Gastrocnemius medialis (tissue), 4 donors: ENCODE data around the gene ST6GALNAC3. TPM values are rescaled to one million over a fixed set of nuclear protein-coding genes. Genes with fewer than 3 reads are reported as not detected.

Experiments
- ATAC-seq, 2 donors: fragments of 150-250 bp; one replicate each; pipeline ENCODE4 v1.9.1; 2016
- DNase-seq, 2 donors: peaks; one replicate each; pipeline ENCODE4 v3.0.0-alpha.2; 2019
- H3K27ac ChIP-seq, 4 donors: fragments of 200-600 bp; sonication (generic); 1 replicate in 1 of 4; 2 replicates in 3 of 4; pipeline ENCODE4 v1.5.1; 2016 to 2018; ENCODE audit warnings: mild to moderate bottlenecking in 2 of 4, moderate library complexity in 1 of 4
- H3K27me3 ChIP-seq, 3 donors: fragments of 200-600 bp; sonication (generic) in 2 of 3; 1 replicate in 1 of 3; 2 replicates in 2 of 3; pipeline versions ENCODE4 v1.5.1 to v1.6.0; 2016 to 2019; ENCODE audit warnings: mild to moderate bottlenecking in 1 of 3, moderate library complexity in 1 of 3
- H3K36me3 ChIP-seq, 2 donors: fragments of 200-600 bp; sonication (generic) in 1 of 2; one replicate each; pipeline ENCODE4 v1.5.1; 2017 to 2018
- H3K4me1 ChIP-seq, 2 donors: fragments of 200-600 bp; sonication (generic) in 1 of 2; one replicate each; pipeline ENCODE4 v1.5.1; 2016 to 2017; ENCODE audit warnings: mild to moderate bottlenecking in 2 of 2
- H3K4me3 ChIP-seq, 4 donors: fragments of 200-600 bp; sonication (generic) in 3 of 4; 1 replicate in 1 of 4; 2 replicates in 3 of 4; pipeline ENCODE4 v1.5.1; 2016 to 2019; ENCODE audit warnings: mild to moderate bottlenecking in 2 of 4
- H3K9me3 ChIP-seq, 3 donors: fragments of 200-600 bp; sonication (generic) in 2 of 3; 1 replicate in 1 of 3; 2 replicates in 2 of 3; pipeline ENCODE4 v1.5.1; 2016 to 2019
- POLR2A ChIP-seq, 2 donors: fragments of 450-650 bp; IDR thresholded peaks; one replicate each; pipeline ENCODE4 v1.6.1; 2017; ENCODE audit warnings: antibody characterized with exemption in 2 of 2, mild to moderate bottlenecking in 2 of 2, moderate library complexity in 2 of 2
- in situ Hi-C, 4 donors: fragments of 200-750 bp; cut with MboI; loops; one replicate each; pipeline versions ENCODE4 v1.15.0 to v1.8.0; 2017; ENCODE audit warnings: low sequenced_read_pairs in 4 of 4
- intact Hi-C: fragments of 100-400 bp; cut with DNase I; formaldehyde crosslinking; loops from one replicate; pipeline ENCODE4 v1.15.1; 2023; ENCODE audit warnings: low total_unique reads
- total RNA-seq, 4 donors: library from RNA; depleted of rRNA; stranded (reverse); fragments of >200 nt; gene quantifications; one replicate each; pipeline versions ENCODE4 v1.1.0 to v1.2.3, GENCODE V29; 2016
- TF ChIP-seq, protein P1 (sequence below), 5 experiments: fragments of 450-650 bp in 3 of 5; fragments of 200-600 bp in 2 of 5; sonication (generic) in 2 of 5; IDR thresholded peaks in 4 of 5; conservative IDR thresholded peaks in 1 of 5; 1 replicate in 4 of 5; 2 replicates in 1 of 5; pipeline ENCODE4 v1.5.1; 2016 to 2019; ENCODE audit warnings: antibody characterized with exemption in 5 of 5, mild to moderate bottlenecking in 3 of 5, moderate library complexity in 3 of 5

ST6GALNAC3 gene
- total RNA-seq, 4 donors from 2014 or later, result 1.7 to 3.9 (median 2.8) TPM

DNA sequence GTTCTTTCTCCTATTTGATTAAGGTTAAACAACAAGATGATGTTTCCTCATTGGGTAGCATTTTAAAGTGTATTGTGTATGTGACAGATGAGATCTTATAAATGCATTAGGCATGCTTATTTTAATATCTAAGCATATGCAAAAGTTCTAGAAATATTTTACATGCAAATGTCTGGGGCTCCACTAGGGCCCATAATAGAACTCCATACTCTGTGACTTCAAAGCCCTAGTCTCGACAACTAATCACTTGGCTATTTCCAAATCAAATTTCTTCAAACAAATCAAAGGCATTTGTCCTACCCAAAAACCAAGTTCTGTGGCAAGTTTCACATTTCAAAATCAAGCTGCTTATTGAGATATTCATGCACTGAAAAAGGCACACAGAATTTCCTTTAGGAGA is 407.1 kb downstream of the ST6GALNAC3 start:
- Histone ChIP-seq H3K27ac (no peak overlapping the region), H3K4me1 (no peaks in the 10 kb centered on the region), H3K4me3 (no peak overlapping the region), H3K27me3 (no peaks in the 10 kb centered on the region), H3K36me3 (no peaks in the 10 kb centered on the region), H3K9me3 (no peaks in the 10 kb centered on the region)
- intact Hi-C loops (no loop called here), in situ Hi-C loops (no loop called here)
- TF ChIP-seq, protein P1, sequence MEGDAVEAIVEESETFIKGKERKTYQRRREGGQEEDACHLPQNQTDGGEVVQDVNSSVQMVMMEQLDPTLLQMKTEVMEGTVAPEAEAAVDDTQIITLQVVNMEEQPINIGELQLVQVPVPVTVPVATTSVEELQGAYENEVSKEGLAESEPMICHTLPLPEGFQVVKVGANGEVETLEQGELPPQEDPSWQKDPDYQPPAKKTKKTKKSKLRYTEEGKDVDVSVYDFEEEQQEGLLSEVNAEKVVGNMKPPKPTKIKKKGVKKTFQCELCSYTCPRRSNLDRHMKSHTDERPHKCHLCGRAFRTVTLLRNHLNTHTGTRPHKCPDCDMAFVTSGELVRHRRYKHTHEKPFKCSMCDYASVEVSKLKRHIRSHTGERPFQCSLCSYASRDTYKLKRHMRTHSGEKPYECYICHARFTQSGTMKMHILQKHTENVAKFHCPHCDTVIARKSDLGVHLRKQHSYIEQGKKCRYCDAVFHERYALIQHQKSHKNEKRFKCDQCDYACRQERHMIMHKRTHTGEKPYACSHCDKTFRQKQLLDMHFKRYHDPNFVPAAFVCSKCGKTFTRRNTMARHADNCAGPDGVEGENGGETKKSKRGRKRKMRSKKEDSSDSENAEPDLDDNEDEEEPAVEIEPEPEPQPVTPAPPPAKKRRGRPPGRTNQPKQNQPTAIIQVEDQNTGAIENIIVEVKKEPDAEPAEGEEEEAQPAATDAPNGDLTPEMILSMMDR (IDR thresholded peaks at IDR 0.05 in 4 of 5, conservative IDR thresholded peaks at IDR 0.05 in 1 of 5), result no peak
- TF ChIP-seq POLR2A (IDR thresholded peaks at IDR 0.05), result no peak
- DNase-seq (no peak), ATAC-seq (no peak)

DNA sequence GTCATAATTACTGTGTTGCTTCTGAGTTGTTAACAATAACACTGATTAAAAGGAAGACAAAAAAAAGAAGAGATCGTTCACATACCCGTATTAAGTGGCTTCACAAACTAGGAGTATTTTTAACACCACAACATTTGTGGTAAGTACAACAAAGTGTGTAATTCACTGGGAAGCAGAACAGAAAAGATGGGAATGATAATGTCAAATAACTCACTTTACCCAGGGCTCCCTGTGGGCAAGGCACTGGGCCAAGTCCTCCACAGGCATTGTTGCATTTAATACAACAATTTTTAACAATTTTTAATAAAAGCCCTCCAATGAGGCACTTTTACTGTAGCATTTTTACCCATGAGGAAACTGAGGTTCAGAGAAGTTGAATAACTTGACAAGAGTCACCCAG is 407.7 kb downstream of the ST6GALNAC3 start:
- Histone ChIP-seq H3K27ac (no peak overlapping the region), H3K27me3 (no peaks in the 10 kb centered on the region), H3K4me3 (no peak overlapping the region), H3K36me3 (no peaks in the 10 kb centered on the region), H3K9me3 (no peaks in the 10 kb centered on the region), H3K4me1 (no peaks in the 10 kb centered on the region)
- DNase-seq (no peak), ATAC-seq (no peak)
- in situ Hi-C loops (no loop called here), intact Hi-C loops (no loop called here)
- no peak for TF ChIP-seq POLR2A (IDR thresholded peaks at IDR 0.05)
- TF ChIP-seq, protein P1 (IDR thresholded peaks at IDR 0.05 in 4 of 5, conservative IDR thresholded peaks at IDR 0.05 in 1 of 5), result no peak

DNA sequence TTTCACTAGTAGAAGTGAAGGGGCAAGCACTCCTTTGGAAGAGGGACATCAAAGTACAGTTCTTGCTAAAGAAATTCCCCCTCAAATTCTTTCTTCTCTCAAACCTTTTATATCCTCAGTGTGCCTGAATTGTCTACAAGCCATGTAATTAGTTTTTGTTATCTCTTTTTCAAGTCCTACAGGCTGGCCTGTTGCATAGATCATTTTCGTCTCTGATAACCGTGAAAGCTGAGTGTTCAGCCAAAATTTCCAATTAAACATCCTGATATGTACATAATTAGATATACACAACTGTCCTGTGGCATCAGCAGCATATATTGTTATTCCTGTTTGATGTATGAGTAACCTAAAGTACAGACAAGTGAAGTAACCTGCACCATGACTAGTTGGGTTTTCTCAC is 417.2 kb downstream of the ST6GALNAC3 start:
- intact Hi-C loops (no loop called here), in situ Hi-C loops (no loop called here)
- no peaks in the 10 kb centered on the region for H3K36me3 ChIP-seq
- H3K9me3 ChIP-seq, result no peaks in the 10 kb centered on the region
- no peaks in the 10 kb centered on the region for H3K27me3 ChIP-seq
- no peak for TF ChIP-seq POLR2A (IDR thresholded peaks at IDR 0.05)
- TF ChIP-seq, protein P1 (IDR thresholded peaks at IDR 0.05 in 4 of 5, conservative IDR thresholded peaks at IDR 0.05 in 1 of 5), result no peak
- ATAC-seq (no peak), DNase-seq (no peak)
- H3K4me1 ChIP-seq, result no peaks in the 10 kb centered on the region
- no peak overlapping the region for H3K4me3 ChIP-seq
- H3K27ac ChIP-seq, result no peak overlapping the region

DNA sequence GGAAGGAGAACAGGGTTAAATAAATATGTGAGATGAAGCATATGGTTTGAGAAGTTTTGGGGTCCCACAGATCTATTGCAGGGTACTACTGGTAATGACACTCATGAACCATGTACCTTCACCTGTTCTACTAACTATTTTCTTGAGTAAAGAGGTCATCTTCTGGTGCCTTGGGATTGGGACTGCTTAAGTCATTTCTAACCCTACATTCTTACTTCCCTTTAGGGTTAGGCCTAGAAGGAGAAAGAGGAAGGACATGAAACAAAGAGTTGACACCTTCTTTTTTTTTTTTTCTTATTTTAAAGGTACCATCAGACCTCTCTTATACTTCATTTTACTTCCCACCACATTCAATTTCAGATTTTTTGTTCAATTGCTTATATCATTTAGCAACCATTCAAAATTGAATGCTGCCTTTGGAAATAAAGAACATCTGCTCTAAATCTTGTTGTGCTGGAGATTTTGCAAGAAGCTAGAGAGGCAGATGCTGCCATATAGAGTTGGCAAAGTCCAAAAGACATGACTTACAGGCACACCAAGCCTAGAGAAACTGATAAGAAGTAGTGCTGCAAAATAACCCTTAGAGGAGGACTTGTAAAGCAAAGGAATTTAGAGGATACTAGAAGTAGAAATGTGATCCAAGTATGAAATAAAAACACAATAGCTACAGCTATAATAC is 418.3 kb downstream of the ST6GALNAC3 start:
- Histone ChIP-seq H3K9me3 (no peaks in the 10 kb centered on the region), H3K27ac (no peak overlapping the region), H3K4me3 (no peak overlapping the region), H3K27me3 (no peaks in the 10 kb centered on the region), H3K4me1 (no peaks in the 10 kb centered on the region), H3K36me3 (no peaks in the 10 kb centered on the region)
- TF ChIP-seq POLR2A (IDR thresholded peaks at IDR 0.05), result no peak
- TF ChIP-seq, protein P1 (IDR thresholded peaks at IDR 0.05 in 4 of 5, conservative IDR thresholded peaks at IDR 0.05 in 1 of 5), result no peak
- DNase-seq (no peak), ATAC-seq (no peak)
- in situ Hi-C loops, result no loop called here
- intact Hi-C loops, result no loop called here

DNA sequence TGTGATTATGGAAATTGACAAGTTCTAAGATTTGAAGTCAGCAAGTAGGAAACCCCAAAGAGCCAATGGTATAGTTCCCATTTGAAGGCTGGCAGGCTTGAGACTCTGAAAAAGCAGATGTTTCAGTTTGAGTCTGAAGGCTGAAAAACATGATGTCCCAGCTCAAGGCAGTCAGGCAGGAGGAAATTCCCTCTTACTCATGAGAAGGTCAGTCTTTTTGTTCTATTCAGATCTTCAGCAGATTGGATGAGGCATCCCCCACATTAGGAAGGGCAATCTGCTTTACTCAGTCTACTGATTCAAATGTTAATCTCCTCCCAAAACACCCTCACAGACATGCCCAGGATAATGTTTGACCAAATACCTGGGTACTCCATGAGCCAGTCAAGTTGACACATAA is 420.3 kb downstream of the ST6GALNAC3 start:
- no peak overlapping the region for H3K27ac ChIP-seq
- no peaks in the 10 kb centered on the region for H3K27me3 ChIP-seq
- no peaks in the 10 kb centered on the region for H3K4me1 ChIP-seq
- intact Hi-C loops (no loop called here), in situ Hi-C loops (no loop called here)
- H3K36me3 ChIP-seq, result no peaks in the 10 kb centered on the region
- no peaks in the 10 kb centered on the region for H3K9me3 ChIP-seq
- no peak overlapping the region for H3K4me3 ChIP-seq
- TF ChIP-seq POLR2A (IDR thresholded peaks at IDR 0.05), result no peak
- TF ChIP-seq, protein P1 (IDR thresholded peaks at IDR 0.05 in 4 of 5, conservative IDR thresholded peaks at IDR 0.05 in 1 of 5), result no peak
- no peak for DNase-seq
- no peak for ATAC-seq
